GM12865 (cell line): ENCODE results near the gene DPM1.
A peak's percentile ranks its signal among the peaks of the same experiment; 100 is the strongest.

Source experiments
- DNase-seq: peaks from one replicate; pipeline ENCODE4 v3.0.0; 2010; ENCODE audit warnings: low read depth
- H3K4me3 ChIP-seq: 2 replicates; pipeline ENCODE4 v1.5.1; 2011; ENCODE audit warnings: mild to moderate bottlenecking, low read depth, low read length, control low read depth
- CTCF ChIP-seq: IDR thresholded peaks from 2 replicates; pipeline ENCODE4 v1.5.1; 2011; ENCODE audit warnings: low read length, control low read depth, low read depth, inconsistent platforms; ENCODE audit not compliant: insufficient read depth; ENCODE audit errors: missing control alignments

DPM1 gene

GRCh38 chr20:50916934-50917333 is 41.4 kb downstream of the DPM1 start:
- TF ChIP-seq CTCF, result no peak
- no peak for DNase-seq
- no peak overlapping the region for H3K4me3 ChIP-seq

GRCh38 chr20:50916257-50916656 is 42.1 kb downstream of the DPM1 start:
- DNase-seq, result no peak
- no peak for TF ChIP-seq CTCF
- no peak overlapping the region for H3K4me3 ChIP-seq

GRCh38 chr20:50915424-50915823 is 42.9 kb downstream of the DPM1 start:
- DNase-seq, result no peak
- no peak overlapping the region for H3K4me3 ChIP-seq

GRCh38 chr20:50913690-50914375 is 44.5 kb downstream of the DPM1 start:
- no peak overlapping the region for H3K4me3 ChIP-seq
- DNase-seq, result peak; percentile 61
- TF ChIP-seq CTCF, result no peak

More at GRCh38 chr20:50915424-50915823, 42.9 kb downstream of the DPM1 start:
- TF ChIP-seq CTCF, result no peak

GRCh38 chr20:50911716-50912115 is 46.6 kb downstream of the DPM1 start:
- peak; percentile 64 for DNase-seq
- no peak for TF ChIP-seq CTCF
- no peak overlapping the region for H3K4me3 ChIP-seq

- no peak for TF ChIP-seq CTCF
- peak; percentile 63 for DNase-seq
- peak overlapping the region; percentile 17; the same call in 1 of the 2 replicates for H3K4me3 ChIP-seq
Observed at GRCh38 chr20:50911030-50911429, 47.3 kb downstream of the DPM1 start.

- no peak for TF ChIP-seq CTCF
- no peak overlapping the region for H3K4me3 ChIP-seq
Observed at GRCh38 chr20:50909413-50909812, 48.9 kb downstream of the DPM1 start.

More at GRCh38 chr20:50909413-50909812, 48.9 kb downstream of the DPM1 start:
- DNase-seq, result no peak
